NCI-H146 (cell line): ENCODE data around the gene STK24.

Experiments used
- DNase-seq: peaks from one replicate; lab custom pipeline; 2025; lab: John Stamatoyannopoulos, UW

STK24 gene

DNA sequence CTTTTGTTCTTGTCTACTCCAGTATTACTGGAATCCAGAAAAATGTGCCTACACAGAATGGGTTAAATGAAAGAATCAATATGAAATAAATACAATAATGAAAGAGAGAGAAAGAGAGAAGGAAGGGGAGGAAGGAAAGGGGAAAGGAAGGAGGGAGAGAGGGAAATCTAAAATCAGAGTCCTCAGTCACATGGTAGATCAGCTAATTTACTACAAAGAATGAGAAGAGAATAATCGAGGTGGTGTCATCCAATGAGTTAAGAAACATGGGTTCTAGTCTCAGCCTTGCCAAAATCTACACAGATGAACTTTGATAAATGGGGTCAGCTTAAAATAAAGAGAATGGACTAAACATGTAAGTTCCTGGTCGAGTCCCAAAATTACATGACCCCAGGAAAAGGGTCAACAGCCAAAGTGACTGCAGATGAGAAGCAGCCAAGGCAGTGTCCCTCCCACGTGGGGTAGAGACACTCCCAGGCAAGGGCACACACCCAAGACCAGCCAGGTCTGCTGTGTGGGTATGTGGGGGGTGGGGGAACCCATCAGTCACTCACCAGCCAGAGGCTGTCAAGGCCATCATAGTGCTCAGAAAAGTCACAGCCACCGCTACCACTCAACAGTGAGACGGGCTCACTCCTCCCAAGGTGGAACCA, 103.6 kb downstream of the STK24 start:
- DNase-seq = no peak

- DNase-seq = no peak
Measured at GRCh38 chr13:98471934-98472333, 105.0 kb downstream of the STK24 start.

GRCh38 chr13:98470920-98471319, 106.0 kb downstream of the STK24 start:
- DNase-seq = no peak

- DNase-seq = no peak
Measured at GRCh38 chr13:98468929-98469328, 108.0 kb downstream of the STK24 start.

- no peak for DNase-seq
Measured at GRCh38 chr13:98468361-98468760, 108.5 kb downstream of the STK24 start.

GRCh38 chr13:98467263-98467985, 109.5 kb downstream of the STK24 start:
- no peak for DNase-seq

DNA sequence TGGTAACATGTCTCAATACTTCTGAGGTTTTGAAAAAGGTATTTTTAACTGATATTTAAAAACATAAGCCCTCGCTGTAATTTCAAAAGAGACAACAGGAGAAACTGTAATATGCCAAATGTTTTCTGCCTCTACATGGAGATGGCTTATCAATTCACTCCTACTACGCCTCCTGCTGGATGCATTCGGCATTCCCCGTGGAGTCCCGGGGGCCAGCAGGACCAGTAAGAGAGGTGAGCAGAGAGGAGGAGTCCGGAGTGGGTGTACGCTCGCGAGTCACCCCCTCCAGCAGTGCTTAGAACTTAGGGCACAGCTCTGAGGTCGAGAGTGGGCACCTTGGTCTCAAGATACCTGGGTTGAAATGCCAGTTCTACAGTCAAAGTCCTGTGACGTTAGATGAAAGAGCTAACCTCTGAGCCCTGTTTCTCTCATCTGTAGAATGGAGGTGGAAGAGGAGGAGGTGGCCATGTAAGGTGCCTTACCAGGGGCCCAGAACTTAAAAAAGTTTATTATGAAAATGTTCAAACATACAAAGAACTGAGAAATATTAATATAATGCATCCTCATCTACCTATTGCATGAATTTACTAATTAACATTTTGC, 110.2 kb downstream of the STK24 start:
- peak; percentile 26 for DNase-seq

DNA sequence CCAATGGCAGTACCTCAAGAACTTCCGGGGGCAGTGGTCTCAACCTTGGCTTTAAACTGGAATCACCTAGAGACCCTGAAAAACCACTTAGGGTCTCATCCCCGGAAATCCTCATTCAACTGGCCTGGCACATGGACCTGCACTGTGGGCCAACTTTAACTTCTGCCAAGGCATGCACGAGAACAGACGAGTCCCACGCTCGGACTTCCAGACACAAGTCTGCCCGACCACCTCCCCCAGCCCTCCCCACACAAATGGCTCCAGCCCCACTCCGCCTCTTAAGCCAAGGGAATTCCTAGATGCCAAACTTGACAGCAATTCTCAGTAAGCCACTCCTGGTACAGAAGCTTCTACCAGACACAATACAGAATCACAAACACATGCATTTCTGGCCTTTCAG, 114.0 kb downstream of the STK24 start:
- DNase-seq = no peak

DNA sequence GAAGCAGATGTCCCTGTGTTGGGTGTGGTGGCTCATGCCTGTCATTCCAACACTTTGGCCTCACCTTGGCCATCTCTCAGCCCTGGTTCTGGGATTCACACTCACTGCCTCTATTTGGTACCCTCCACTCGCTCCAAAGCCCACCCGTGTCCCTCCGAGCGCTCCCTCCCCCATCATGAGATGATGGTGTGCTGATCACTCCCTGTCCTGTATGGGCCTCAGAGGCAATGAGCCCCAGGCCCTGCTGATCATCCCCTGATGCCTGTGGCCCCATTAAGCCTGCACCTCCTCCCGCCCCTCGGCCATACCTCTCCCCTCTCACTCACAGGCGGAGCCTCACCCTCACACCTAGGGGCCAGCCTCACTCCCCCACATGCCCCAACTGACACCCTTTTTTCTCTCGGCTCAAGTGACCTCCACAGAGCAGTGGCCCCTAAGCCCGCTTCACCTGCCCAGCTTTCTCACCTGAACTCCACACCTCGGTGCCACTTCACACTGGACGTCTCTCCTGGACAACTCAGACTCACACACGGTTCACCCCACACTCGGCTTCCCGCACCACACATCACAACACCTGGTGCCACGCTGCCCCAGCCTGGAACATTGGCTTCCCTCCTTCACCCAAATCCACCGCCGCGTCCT, 114.5 kb downstream of the STK24 start:
- DNase-seq = no peak

DNA sequence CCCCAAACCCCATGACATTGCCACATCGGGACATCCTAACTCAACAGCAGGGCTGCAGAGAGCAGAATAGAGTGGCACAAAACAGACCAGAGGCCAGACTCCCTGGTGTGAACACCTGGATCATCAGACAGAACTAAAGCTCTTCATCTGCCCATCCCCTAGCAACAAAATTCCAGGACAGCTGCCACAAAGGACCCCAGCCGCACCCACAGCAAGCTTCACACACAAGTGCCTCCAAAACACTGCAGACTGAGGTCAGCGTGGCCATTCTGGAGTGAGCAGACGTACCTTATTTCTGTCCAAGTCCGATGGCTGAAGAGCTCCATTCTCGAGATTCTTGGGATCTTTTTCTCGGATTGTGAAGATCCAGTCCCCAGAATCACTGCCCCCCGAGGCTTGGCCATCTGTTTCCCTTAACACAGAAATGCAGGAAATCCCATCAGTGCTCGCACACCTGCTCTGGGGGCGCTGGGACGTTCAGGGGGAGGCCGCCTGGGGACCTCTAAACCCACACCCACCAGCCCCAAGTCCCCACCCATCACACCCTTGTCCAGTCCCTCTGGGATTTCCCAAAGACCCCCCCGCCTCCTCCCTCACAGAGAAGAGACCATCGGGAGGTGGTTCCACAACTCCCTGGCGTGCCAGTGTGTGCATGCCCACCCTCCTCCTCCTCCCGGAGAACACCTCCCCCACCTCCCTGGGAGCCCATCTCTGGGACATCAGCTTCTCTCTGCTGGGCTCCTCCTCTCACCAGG, 115.2 kb downstream of the STK24 start:
- DNase-seq = no peak

DNA sequence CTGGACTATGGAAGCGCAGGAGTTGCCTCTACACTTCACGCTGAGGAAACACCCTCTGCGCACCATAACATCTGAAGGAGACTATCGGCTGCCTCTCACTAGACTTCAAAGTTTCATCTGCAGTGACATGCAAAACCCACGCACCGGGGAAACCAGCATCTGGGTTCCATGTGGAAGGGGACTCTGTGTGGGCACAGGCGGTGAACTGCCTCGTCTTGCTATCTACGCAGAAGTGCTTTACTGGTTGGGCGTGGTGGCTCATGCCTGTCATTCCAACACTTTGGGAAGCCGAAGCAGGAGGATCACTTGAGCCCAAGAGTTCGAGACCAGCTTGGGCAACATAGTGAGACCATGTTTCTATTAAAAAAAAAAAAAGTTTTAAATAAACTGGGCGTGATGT, 116.4 kb downstream of the STK24 start:
- DNase-seq = no peak

- DNase-seq = no peak
Measured at GRCh38 chr13:98459721-98460370, 117.1 kb downstream of the STK24 start.

DNA sequence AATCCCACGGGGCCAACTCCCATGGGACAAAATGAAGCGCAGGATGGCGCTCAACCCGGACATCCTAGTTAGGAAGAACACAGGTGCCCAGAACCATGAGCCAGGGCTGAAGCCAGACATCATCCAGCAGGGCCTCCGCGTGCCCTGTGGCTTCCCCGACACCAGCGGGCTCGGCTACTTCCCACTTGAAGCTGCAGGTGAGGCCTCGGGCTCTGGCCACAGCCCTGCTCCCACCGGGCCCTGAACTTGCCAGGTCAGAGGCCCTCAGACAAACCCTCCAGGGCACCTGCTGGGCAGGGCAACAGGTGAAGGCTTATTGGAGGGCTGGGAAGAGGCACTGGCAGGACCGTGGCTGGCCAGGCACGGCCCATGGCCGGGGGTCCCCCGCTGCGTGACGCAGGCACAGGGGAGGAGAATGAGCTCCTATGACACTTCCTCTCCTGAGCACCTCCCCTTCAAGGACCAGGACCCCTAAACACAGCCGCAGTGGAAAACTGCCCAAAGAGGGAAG, 117.7 kb downstream of the STK24 start:
- no peak for DNase-seq

DNA sequence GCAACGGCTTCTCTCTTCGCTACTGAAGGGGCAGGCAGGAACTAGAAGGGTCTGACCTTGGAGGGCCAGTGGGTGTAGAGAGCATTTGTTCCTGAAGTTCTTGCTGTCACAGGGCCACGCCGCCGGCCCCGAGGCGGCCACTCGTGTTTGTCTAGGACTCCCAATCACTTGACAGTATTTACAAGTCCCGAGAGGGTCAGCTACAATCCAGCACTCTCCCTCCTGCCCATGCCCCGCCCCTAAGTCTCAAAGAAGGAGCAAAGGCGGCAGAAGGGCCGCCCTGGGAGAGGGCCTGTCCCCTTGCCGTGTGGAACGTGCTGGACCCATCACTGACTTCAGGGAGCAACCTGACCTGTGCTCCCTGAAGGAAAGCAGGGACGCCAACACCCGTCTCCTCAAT, 118.5 kb downstream of the STK24 start:
- no peak for DNase-seq

DNA sequence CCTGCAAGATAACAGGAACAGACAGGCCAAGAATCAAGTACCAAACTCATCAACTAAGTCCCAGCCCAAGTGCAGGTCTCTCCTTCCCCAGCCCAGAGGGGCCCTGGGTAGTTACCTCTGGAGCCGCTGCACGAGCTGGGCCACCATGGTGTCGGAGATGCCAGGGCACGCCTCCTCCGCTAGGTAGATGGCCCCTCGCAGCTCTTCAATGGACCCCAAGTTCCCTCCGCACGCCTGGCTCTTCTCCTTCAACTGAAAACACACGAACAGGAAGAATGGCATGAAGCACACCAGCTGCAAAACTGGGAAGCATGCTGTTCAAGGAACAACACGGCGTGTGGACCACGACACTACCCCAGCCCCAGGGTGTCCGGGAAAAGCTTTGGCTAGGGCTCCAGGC, 119.9 kb downstream of the STK24 start:
- no peak for DNase-seq

DNA sequence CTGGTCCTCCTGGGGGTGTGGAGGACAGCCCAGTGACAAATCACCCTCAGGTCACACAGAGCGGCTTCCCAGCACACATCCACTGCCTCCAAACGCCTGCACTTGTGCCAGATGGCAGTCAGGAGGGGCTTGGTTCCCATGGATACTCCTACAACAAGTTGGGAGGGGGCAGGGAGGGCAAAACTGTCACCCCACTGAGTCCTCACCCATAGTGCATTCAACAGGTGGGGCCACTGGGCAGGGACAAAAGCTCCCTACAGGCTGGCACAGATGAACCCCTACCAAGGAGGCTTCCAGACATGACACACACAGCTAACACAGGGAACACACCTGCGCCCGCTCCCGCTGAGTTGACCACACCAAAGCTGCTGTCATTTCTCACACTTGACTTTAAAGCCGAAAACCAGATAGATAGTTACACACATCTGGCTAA, 120.5 kb downstream of the STK24 start:
- DNase-seq = no peak

- DNase-seq = no peak
Measured at GRCh38 chr13:98454389-98454881, 122.5 kb downstream of the STK24 start.

DNA sequence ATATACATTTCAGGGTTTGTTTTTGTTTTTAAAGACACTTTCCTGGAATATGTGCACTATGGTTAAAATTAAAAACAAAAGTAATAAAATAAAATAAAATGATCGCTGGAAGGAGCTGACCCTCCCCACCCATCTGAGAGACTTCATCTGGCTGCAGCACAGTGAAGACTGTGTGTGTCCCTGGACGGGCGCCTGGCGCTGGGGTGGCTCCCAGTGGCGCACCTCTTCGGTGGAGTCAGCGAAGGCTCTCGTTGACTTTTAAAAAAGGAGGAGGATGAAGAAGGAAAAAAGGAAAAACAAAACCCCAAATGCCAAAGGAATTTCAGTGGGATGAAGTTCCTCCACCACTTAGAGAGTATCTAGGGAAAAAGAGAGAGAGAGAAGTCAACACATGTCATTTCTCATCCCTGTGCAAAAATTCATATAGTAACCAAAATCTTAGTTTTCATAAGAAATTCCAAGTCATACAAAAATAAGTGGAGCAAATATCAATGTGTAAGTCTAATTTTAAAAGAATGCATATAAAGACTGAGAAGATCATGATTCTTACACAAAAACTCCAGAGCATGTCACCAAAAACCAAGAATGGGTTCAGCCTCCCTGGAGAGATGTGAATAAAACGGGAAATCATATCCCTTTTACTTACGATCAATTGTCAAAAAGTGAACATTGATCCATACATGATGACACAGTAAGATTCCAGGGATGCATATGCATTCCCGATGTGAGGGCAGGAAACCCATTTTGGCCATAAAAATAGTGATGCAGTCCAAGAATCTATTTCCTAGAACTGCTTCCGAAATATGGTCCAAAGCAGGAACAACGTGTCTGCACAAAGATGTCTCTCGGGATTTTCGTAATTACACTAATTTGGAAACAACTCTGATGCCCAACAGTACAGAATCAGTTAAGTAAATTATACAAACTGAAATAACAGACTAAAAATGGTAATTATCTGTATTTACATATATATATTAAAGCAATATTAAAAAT, 123.8 kb downstream of the STK24 start:
- DNase-seq = no peak

GRCh38 chr13:98451676-98452470, 125.0 kb downstream of the STK24 start:
- DNase-seq = no peak
